H1 (cell line): Measurements from ENCODE around the gene MYL6. TPM values are rescaled to one million over a fixed set of nuclear protein-coding genes. Genes with fewer than 3 reads are reported as not detected.
A peak's percentile ranks its signal among the peaks of the same experiment; 100 is the strongest.

Source experiments
- CTCF ChIA-PET: fragments of 300-600 bp; sonication (Branson Sonifier 250); formaldehyde crosslinking; loops from one replicate; lab custom pipeline; 2021; ENCODE audit not compliant: partially characterized antibody; lab: Charles Lee
- POLR2A ChIA-PET: fragments of 300-600 bp; sonication (Branson Sonifier 250); formaldehyde crosslinking; loops from one replicate; lab custom pipeline; 2021; ENCODE audit warnings: inconsistent platforms; ENCODE audit not compliant: partially characterized antibody; lab: Charles Lee
- DNase-seq, 2 experiments: peaks; one replicate each; pipeline versions ENCODE4 v3.0.0 to v3.0.0-alpha.2; 2010 to 2022; ENCODE audit warnings: low spot score in 2 of 2, low read depth in 1 of 2, mixed read lengths in 1 of 2
- FAIRE-seq: peaks from 2 replicates; lab custom pipeline; 2011; peaks lifted over from hg19 to GRCh38; lab: Jason Lieb, UNC
- H2AFZ ChIP-seq: 2 replicates; pipeline ENCODE4 v1.8.1; 2012; ENCODE audit warnings: low read length, inconsistent platforms
- H2AK5ac ChIP-seq: 2 replicates; pipeline ENCODE4 v1.6.1; 2013; ENCODE audit warnings: low read depth, low read length
- H2BK120ac ChIP-seq: replicated peaks from 2 replicates; pipeline ENCODE3; 2013; ENCODE audit warnings: low read depth, low read length, inconsistent platforms
- H2BK12ac ChIP-seq: 2 replicates; pipeline ENCODE4 v1.6.1; 2013; ENCODE audit warnings: low read depth, low read length
- H2BK15ac ChIP-seq: 2 replicates; pipeline ENCODE4 v1.6.1; 2013; ENCODE audit warnings: low read length
- H2BK20ac ChIP-seq: 2 replicates; pipeline ENCODE4 v1.6.1; 2013; ENCODE audit warnings: low read length
- H2BK5ac ChIP-seq: 2 replicates; pipeline ENCODE4 v1.6.1; 2013; ENCODE audit warnings: low read depth, low read length
- H3K14ac ChIP-seq: 2 replicates; pipeline ENCODE4 v1.6.1; 2013; ENCODE audit warnings: inconsistent platforms; ENCODE audit not compliant: insufficient read length
- H3K18ac ChIP-seq: 2 replicates; pipeline ENCODE4 v1.6.1; 2013; ENCODE audit warnings: low read length; ENCODE audit errors: extremely low read depth
- H3K23ac ChIP-seq: 2 replicates; pipeline ENCODE4 v1.6.1; 2013; ENCODE audit warnings: inconsistent platforms; ENCODE audit not compliant: insufficient read length
- H3K23me2 ChIP-seq: 2 replicates; pipeline ENCODE4 v1.6.1; 2013; ENCODE audit warnings: low read depth, low read length
- H3K27ac ChIP-seq: 2 replicates; pipeline ENCODE4 v1.6.1; 2011; ENCODE audit warnings: low read depth, low read length, inconsistent platforms
- H3K27me3 ChIP-seq, 4 experiments: replicated peaks in 1 of 4; 1 replicate in 1 of 4; 2 replicates in 3 of 4; pipeline versions ENCODE4 v1.6.1 to v1.8.1; 2011 to 2013; ENCODE audit warnings: low read length in 3 of 4, mild to moderate bottlenecking in 3 of 4, inconsistent platforms in 2 of 4, mixed read lengths in 2 of 4, moderate library complexity in 1 of 4; ENCODE audit not compliant: control insufficient read depth in 3 of 4, insufficient read depth in 3 of 4; ENCODE audit errors: extremely low read depth in 1 of 4
- H3K36me3 ChIP-seq, 4 experiments: 2 replicates each; pipeline versions ENCODE4 v1.6.1 to v1.8.1; 2011 to 2013; ENCODE audit warnings: mild to moderate bottlenecking in 4 of 4, low read length in 3 of 4, moderate library complexity in 2 of 4, control low read depth in 1 of 4, inconsistent platforms in 1 of 4; ENCODE audit not compliant: insufficient read depth in 4 of 4, control insufficient read depth in 2 of 4
- H3K4ac ChIP-seq: replicated peaks from 2 replicates; pipeline ENCODE3; 2013; ENCODE audit warnings: low read length, low read depth, mixed read lengths, inconsistent platforms; ENCODE audit not compliant: insufficient read length
- H3K4me1 ChIP-seq, 4 experiments: replicated peaks in 1 of 4; 1 replicate in 1 of 4; 2 replicates in 3 of 4; pipeline versions ENCODE4 v1.6.1 to v1.8.1; 2011 to 2013; ENCODE audit warnings: low read length in 3 of 4, inconsistent platforms in 2 of 4, mixed read lengths in 1 of 4; ENCODE audit not compliant: insufficient read depth in 4 of 4, control insufficient read depth in 3 of 4
- H3K4me2 ChIP-seq, 2 experiments: 2 replicates each; pipeline versions ENCODE4 v1.6.1 to v1.8.1; 2011 to 2013; ENCODE audit warnings: low read depth in 2 of 2, low read length in 2 of 2, control low read depth in 1 of 2, inconsistent platforms in 1 of 2, mild to moderate bottlenecking in 1 of 2; ENCODE audit not compliant: insufficient read depth in 1 of 2
- H3K4me3 ChIP-seq, 4 experiments: fragments of 200-600, 300-600 bp in 1 of 4; sonication (generic), shearing (Covaris generic), sonication (Bioruptor Twin) in 1 of 4; 2 replicates each; pipeline versions ENCODE4 v1.5.1 to v1.8.1; 2011 to 2016; ENCODE audit warnings: low read length in 4 of 4, low read depth in 3 of 4, control low read depth in 2 of 4, inconsistent platforms in 2 of 4, mild to moderate bottlenecking in 2 of 4, mixed read lengths in 1 of 4, moderate library complexity in 1 of 4; ENCODE audit not compliant: insufficient read depth in 2 of 4; ENCODE audit errors: extremely low read depth in 1 of 4
- H3K56ac ChIP-seq: replicated peaks from 2 replicates; pipeline ENCODE3; 2013; ENCODE audit warnings: low read depth, mild to moderate bottlenecking, mixed read lengths, low read length, inconsistent platforms; ENCODE audit not compliant: insufficient read length
- H3K79me1 ChIP-seq: 2 replicates; pipeline ENCODE4 v1.6.1; 2013; ENCODE audit warnings: low read depth, low read length, control low read depth
- H3K79me2 ChIP-seq, 2 experiments: 2 replicates each; pipeline versions ENCODE4 v1.6.1 to v1.8.1; 2012 to 2013; ENCODE audit warnings: low read length in 2 of 2, mild to moderate bottlenecking in 2 of 2, inconsistent platforms in 1 of 2; ENCODE audit not compliant: insufficient read depth in 2 of 2, control insufficient read depth in 1 of 2
- H3K9ac ChIP-seq, 4 experiments: replicated peaks in 1 of 4; 1 replicate in 1 of 4; 2 replicates in 3 of 4; pipeline versions ENCODE4 v1.6.1 to v1.8.1; 2011 to 2013; ENCODE audit warnings: low read depth in 3 of 4, low read length in 3 of 4, control low read depth in 2 of 4, mild to moderate bottlenecking in 2 of 4, moderate library complexity in 2 of 4, inconsistent platforms in 1 of 4; ENCODE audit errors: extremely low read depth in 1 of 4
- H3K9me3 ChIP-seq, 2 experiments: 2 replicates each; pipeline versions ENCODE4 v1.6.1 to v1.8.1; 2012 to 2013; ENCODE audit warnings: mild to moderate bottlenecking in 2 of 2, moderate library complexity in 2 of 2, control low read depth in 1 of 2, inconsistent platforms in 1 of 2, low read depth in 1 of 2, low read length in 1 of 2, mixed read lengths in 1 of 2; ENCODE audit not compliant: insufficient read depth in 2 of 2
- H4K20me1 ChIP-seq, 2 experiments: replicated peaks in 1 of 2; 2 replicates each; pipeline versions ENCODE3 to v1.8.1; 2011 to 2013; ENCODE audit warnings: inconsistent platforms in 2 of 2, low read length in 2 of 2, mild to moderate bottlenecking in 1 of 2; ENCODE audit not compliant: insufficient read depth in 2 of 2, control insufficient read depth in 1 of 2
- H4K5ac ChIP-seq: 2 replicates; pipeline ENCODE4 v1.6.1; 2013; ENCODE audit warnings: low read length, low read depth, mixed read lengths, inconsistent platforms; ENCODE audit not compliant: insufficient read length
- H4K8ac ChIP-seq: 2 replicates; pipeline ENCODE4 v1.8.0; 2013; ENCODE audit warnings: mild to moderate bottlenecking, moderate library complexity, low read length, inconsistent platforms; ENCODE audit not compliant: insufficient read depth; ENCODE audit errors: extremely low read depth
- H4K91ac ChIP-seq: replicated peaks from 2 replicates; pipeline ENCODE3; 2013; ENCODE audit warnings: low read length, mixed read lengths, inconsistent platforms; ENCODE audit not compliant: insufficient read length
- POLR2A ChIP-seq, 2 experiments: IDR thresholded peaks; 1 replicate in 1 of 2; 2 replicates in 1 of 2; pipeline ENCODE4 v1.6.1; 2011; ENCODE audit warnings: low read depth in 2 of 2, low read length in 2 of 2, mild to moderate bottlenecking in 2 of 2; ENCODE audit errors: control extremely low read depth in 1 of 2
- POLR2AphosphoS5 ChIP-seq: IDR thresholded peaks from 2 replicates; pipeline ENCODE4 v1.6.1; 2011; ENCODE audit warnings: low read depth, low read length
- SIX5 ChIP-seq: IDR thresholded peaks from 2 replicates; pipeline ENCODE4 v1.6.1; 2011; ENCODE audit warnings: mild to moderate bottlenecking, low read depth, low read length
- WGBS, 2 experiments: shearing (Covaris generic) in 1 of 2; methylation state at CpG; one replicate each; pipeline versions ENCODE4 v1.1.6 to v1.1.7; 2013 to 2015; ENCODE audit warnings: low lambda C conversion rate in 2 of 2, mixed read lengths in 2 of 2, inconsistent platforms in 1 of 2, low coverage in 1 of 2, missing lambda C conversion rate in 1 of 2; ENCODE audit not compliant: insufficient replicate concordance in 2 of 2, insufficient coverage in 1 of 2, insufficient read length in 1 of 2; ENCODE audit errors: extremely low coverage in 1 of 2, missing lambda C conversion rate in 1 of 2; 5-methylcytosine and 5-hydroxymethylcytosine counted together
- polyA plus RNA-seq, 7 experiments: library from polyadenylated mRNA; depleted of rRNA in 3 of 7; stranded (reverse) in 5 of 7; unstranded in 2 of 7; fragments of >200 nt in 5 of 7; fragments of 200-250 nt in 2 of 7; gene quantifications; 1 replicate in 5 of 7; 2 replicates in 1 of 7; 4 replicates in 1 of 7; pipeline versions ENCODE4 v1.2.1 to v1.2.3, GENCODE V29; 2011 to 2013; ENCODE audit warnings: missing spikeins in 2 of 7, mixed read lengths in 2 of 7
- total RNA-seq: library from RNA; stranded (reverse); fragmentation: NEBNext Ultra II Directional; extraction: Animal tissue kit (Norgen Biotek cat#: 25700); gene quantifications from 2 replicates; pipeline ENCODE4 v1.2.1, GENCODE V29; 2021

MYL6 gene
- total and polyA plus RNA-seq, 2 of the 8 experiments (the other 6 are each of a cell fraction or from before 2014, with no cell fraction given): 1,130 to 2,279 TPM

- Histone ChIP-seq H2BK20ac (no peak overlapping the region), H3K4me3 (no peak overlapping the region), H2BK15ac (no peak overlapping the region), H3K27me3 (no peaks in the 10 kb centered on the region), H3K14ac (no peak overlapping the region), H3K36me3 (peaks cover 42 to 86% (median 71%) of the 10 kb centered on the region in 4 experiments), H3K23ac (no peak overlapping the region), H3K56ac (no peak overlapping the region), H2AK5ac (no peak overlapping the region), H3K18ac (no peak overlapping the region), H4K8ac (no peak overlapping the region; the same call in 1 of the 2 replicates), H3K79me1 (peaks cover 3% of the 10 kb centered on the region; the same call in 1 of the 2 replicates), H3K4me2 (no peak overlapping the region), H4K20me1 (peaks cover 11 to 20% of the 10 kb centered on the region in 2 experiments), H3K4ac (no peak overlapping the region), H4K5ac (no peak overlapping the region), H2AFZ (no peak overlapping the region), H3K79me2 (peaks cover 0 to 14% of the 10 kb centered on the region in 2 experiments; a peak in 3 of 4 replicates), H2BK5ac (no peak overlapping the region)
- no peak for DNase-seq
- no peak for FAIRE-seq
- WGBS, 2 experiments: 97 to 100% methylated on average over 1 to 17 of the region's 17 CpGs
- POLR2A ChIA-PET: interaction anchor here (2.4 to 15.6 kb wide), 6 partner anchors 10 to 83 kb away, joined by 8 to 656 read pairs (median 44); partner anchors contain the start of genes PA2G4, RNF41 and SMARCC2
- peak; percentile 53 to 60 for TF ChIP-seq POLR2A (IDR thresholded peaks at IDR 0.05; ENCODE audit: control extremely low read depth in 1 of 2, low read depth in 2 of 2, low read length in 2 of 2)
- peak; percentile 76; the same call in 1 of the 2 replicates for TF ChIP-seq POLR2AphosphoS5
- TF ChIP-seq SIX5: no peak
- TF ChIP-seq, all 59 proteins: peak for 2
- Histone ChIP-seq H3K4me1 (peaks cover 2 to 26% (median 14%) of the 10 kb centered on the region in 4 experiments), H3K23me2 (peaks cover 6% of the 10 kb centered on the region), H3K27ac (no peak overlapping the region), H2BK120ac (no peak overlapping the region), H2BK12ac (no peak overlapping the region), H3K9ac (no peak overlapping the region), H4K91ac (no peak overlapping the region), H3K9me3 (no peaks in the 10 kb centered on the region)
- CTCF ChIA-PET: interaction anchor here (0.6 to 6.8 kb wide), 5 partner anchors 23 to 1621 kb away, joined by 3 to 47 read pairs (median 3); partner anchors contain the start of gene ZC3H10
These were observed 6.2 kb downstream of the MYL6 start for GRCh38 chr12:56164345-56164729.
